NCI-H226 (cell line): ENCODE data around the gene ERCC6L2.

Source experiments
- DNase-seq: peaks from one replicate; pipeline ENCODE4 v3.0.0-alpha.2; 2015

The ERCC6L2 gene

DNA sequence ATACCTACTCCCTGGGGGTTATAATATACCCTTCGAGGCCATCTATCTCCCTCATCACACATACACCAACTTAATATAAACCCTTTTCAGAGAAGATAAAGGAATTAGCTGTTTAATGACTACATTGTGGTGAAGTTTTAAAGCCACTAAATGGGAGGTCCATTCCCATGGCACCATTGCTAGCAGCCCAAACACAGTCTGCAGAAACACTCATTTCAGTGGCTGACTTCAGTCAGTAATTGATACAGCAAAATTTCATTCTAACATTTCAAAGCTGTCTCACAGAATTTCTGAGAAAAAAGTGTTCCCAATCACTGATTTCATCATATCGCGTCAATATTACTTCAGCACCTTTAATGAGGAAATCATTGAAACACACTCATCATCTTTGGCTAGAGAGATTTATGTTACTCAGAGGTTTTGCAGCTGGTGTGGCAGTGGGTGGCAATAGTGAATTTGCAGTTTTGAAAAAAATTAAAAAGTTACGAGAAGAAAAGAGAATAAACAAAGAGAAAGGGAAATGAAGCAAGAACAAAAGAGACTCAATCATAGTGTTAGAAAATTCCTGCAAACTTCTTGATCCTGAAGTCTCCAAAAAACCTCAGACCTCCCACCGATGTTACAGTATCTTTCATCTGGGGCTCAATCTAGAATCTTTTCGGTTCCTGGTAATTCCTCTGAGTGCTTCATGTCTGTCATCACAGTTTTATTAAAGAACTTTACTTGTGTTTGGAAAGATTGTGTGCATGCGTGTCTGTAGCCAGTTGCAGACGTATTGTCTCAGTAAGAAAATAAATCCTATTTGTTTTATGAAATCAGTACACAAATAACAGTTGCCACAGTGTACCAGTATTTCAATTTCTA lies 105.0 kb downstream of the ERCC6L2 start:
- DNase-seq = no peak

DNA sequence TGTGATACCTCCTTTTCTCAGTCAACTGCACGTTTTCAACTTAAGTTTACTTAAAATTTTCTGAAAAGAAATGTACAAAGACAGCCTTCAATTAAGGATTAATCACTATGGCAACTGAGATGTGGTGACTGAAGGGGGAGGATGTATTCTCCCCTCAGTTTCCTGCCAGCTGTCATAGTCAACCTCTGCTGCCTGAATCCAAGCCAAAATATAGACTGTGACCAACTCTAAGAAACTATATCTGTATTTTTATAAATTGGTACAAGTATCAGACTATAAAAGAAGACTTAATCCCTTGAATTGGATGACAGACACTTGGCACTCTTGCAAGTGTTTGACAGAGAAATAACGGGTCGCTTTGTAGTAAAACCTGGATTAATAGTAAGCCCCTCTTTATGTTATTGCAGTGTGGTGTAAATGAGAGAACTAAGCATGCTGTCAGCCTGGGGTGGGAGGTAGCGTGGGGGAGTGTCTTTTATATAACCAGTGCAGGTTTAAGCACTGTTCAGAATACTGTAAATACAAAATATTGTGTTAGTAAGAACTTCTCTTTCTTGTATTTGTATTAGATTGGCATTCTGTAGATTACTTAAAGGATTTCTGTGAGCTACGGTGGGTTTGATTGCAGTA lies 106.4 kb downstream of the ERCC6L2 start:
- no peak for DNase-seq

DNA sequence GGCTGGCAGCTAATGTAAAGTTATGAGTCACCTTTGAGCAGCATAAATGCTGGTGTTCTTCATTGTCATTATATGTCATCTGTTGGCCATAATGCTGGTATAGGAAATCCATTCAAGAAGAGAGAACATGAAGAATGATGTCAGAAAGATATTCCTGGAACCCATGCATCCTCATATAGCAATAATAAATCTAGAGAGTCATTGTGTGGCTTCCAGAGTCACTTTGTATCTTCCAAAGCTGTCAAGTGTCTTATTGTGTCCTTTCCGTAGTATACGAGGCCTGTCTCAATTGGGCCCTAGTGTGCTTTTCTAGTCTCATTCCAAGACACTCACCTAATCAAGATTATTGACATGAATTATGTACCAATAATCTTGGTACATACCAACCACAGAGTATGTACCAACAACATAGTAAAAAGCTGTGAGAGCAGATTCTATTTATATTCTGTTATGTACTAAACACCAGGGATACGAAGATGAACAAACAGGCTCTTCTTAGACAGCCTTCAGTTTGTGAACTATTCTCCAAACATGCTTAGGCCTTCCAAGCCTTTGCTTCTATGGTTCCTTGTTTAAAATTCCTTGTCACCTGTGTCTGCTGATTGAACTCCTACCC lies 110.1 kb downstream of the ERCC6L2 start:
- no peak for DNase-seq

DNA sequence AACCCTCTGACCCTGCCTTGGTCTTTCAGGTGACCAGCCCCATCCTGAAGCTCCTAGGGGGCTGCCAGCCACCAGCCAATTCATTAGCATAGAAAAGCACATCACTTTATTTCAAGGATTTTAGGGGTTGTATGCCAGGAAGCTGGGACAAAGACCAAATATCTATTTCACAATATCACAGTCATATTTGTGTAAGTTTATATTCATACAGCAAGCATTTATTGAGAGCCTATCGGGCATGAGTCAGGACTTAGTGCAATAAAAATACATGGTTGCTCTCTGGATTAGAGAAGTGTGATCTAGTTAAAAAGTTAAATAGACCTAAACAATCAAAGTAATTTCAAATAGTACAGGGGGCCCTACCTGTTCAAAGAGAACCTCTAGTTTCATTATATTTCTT lies 113.8 kb downstream of the ERCC6L2 start:
- no peak for DNase-seq

DNA sequence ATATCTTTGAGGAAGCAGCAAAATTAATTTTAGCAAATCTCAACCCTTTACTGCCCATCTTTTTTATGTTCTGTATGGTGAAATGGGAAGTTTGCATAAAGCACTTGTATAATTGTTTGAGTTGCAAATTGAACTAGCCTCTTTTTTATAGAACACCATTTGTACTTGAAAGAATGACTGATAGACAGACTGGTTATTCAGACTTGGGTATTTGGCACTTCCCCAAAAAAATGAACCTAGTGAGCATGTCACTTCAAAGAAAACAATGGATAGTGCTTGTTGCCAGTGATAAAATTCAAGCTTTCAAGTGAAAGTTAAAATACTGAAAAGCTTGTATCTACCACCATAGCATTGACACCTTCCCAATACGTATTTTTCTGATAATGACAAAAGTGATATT lies 115.8 kb downstream of the ERCC6L2 start:
- no peak for DNase-seq

DNA sequence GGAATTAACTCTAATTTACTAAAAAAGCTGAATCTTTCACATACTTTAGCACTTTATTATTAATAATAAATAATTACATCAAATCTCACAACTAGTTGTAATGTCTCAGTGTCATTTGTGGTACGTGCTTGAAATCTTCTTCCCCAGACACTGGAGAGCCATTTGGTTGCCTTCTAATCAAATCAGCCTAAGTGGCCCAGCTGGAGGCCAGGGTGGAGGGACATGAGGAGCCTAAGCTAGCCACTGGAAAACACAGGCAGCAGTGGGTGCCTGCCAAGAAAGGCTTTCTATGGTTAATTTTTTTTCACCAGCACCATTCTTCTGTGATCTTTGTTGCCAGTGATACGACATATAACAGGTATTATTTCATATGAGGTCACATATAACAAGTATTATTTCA lies 117.0 kb downstream of the ERCC6L2 start:
- no peak for DNase-seq

DNA sequence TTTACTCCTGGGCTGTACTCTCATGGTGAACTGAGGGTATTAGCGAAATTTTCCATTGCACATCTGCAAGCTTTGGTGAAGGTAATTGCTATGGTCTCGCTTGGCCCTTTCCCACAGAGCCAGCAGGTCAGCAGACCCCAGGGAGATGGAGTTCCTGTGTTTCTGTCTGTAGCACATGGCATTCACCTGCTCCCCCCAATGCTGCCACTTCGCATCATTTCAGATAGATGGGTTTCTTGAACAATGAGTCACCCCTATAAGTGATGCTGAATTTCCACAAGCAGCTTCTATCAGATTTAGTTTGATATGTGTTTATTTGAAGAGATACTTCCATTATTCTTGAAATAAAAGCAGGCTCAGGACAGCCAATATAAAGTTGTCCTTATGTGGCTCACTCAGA lies 117.8 kb downstream of the ERCC6L2 start:
- DNase-seq = no peak

DNA sequence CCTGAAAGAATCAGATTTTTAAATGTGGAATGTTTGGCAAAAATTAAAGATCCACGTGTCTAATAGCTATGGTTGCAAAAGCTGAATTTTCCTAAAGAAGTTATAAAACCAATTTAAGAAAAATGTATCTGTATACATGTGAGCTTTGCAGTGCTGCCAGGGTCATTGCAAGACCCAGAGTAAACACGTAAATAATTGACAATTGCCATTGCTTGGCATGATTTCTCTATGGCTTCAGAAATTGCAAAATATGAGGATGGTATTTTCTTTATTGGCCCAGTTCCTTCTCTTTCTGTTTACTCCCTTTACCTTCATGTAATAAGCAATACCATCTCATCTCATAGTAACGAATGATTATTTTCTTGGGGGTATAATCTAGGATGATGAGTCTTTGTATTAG lies 123.9 kb downstream of the ERCC6L2 start:
- DNase-seq = no peak

DNA sequence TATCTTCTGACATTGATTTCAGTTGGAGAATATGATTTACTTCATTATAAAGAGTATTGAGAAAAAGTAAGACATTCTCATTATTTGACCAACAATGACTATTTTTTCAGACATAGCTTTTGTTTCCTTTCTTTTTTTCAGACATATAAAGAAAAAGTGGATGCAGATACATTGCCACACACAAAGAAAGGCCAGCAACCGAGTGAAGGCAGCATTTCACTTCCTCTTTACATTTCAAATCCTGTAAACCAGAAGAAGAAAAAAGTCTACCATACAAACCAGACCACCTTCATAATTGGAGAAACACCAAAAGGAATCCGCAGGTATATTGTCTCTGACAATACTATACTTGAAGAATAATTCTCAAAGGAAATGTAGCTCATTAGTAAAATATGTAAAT lies 128.9 kb downstream of the ERCC6L2 start:
- DNase-seq = no peak

DNA sequence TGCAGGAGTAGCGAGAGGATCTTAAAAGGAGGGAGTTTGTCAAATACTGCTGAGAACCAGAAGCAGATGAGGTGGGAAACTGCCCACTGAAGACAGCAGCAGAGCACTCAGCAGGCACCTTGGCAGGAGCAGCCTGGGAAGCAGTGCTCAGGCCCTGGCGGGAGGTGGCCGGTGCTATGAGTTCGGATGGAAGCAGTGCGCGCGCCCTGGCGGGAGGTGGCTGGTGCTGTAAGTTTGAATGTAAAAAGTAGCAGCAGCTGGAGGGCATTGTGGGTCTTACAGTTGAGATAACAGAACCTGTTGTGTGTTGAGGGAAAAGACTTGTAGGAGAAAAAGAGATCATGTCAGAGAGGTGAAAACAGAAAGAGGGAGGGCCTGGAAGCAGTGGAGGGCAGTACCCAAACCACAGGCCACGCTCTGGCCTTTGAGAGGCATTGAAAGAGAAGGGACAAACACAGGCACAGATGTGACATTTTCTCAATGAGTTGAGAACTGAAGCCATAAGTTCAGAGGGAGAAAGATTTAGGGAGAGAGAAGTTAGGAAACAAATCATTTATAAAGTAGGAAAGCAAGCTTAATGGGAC lies 130.9 kb downstream of the ERCC6L2 start:
- no peak for DNase-seq

DNA sequence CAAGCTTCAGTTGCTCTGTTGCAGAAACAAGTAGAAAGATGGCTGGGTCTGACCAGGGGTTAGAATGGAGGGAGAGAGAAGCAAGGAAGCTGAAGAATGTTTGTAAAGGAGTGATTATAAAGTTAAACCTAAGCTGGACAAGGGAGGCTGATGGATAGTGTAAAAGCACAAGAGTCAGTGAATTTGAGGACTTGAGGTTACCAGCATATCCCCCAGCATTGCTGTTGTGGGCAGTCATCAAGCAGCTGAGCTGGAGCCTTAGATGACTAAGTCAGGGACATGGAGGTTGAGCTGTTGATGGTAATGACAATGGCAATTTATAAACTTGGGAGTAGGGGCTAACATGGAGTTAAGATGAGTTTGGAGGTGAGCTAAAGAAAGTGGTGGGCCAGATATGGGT lies 131.5 kb downstream of the ERCC6L2 start:
- no peak for DNase-seq

DNA sequence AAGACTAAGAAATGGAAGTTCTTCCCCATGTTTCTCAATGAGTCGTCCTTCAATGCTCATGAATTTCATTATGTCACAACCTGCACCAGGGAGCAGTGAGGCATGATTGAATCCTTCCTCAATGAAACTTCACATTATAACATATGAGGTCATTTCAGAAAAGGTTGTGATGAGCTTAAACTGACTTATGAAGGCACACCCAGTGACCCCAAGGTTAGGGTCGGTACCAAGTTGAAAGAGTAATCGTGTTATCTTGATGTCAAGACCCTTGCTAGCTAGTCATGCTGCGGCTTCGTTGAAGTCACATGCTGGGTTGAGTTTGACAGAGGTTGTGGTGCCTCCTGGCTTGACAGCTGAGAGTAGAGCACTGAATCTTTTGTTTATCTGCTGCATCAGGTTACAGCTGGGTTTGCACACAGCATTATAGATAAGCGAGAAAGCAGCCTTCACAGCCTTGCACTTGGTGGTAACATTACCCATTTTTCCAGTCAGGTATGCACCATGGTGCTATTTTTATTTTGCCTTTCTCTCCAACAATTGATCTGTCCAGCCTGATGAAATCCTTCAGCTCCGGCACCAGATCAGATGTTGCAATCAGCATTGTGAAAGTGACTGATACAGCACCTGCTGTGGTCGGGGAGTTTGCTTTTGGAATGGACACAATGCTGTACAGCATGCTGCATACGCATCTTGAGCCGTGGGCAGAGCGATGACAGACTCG lies 133.2 kb downstream of the ERCC6L2 start:
- DNase-seq = no peak

DNA sequence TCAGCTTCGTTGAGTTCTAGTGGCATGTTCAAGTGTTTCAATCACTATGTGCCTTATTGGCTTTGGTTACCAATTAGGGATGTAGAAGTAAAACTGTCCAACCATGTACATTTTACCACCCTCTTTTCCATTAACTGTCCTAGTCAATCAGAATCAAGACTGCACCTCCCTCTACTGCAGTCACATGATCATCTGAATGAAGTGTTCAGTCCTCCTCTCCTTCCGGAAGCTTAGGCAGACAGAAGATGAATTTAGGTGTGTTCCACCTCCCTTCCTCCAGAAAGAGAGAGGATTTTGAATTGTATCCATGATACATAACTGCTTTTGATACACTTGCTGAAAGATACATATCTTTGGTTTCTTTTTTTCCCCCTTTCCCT lies 133.7 kb downstream of the ERCC6L2 start:
- DNase-seq = no peak

DNA sequence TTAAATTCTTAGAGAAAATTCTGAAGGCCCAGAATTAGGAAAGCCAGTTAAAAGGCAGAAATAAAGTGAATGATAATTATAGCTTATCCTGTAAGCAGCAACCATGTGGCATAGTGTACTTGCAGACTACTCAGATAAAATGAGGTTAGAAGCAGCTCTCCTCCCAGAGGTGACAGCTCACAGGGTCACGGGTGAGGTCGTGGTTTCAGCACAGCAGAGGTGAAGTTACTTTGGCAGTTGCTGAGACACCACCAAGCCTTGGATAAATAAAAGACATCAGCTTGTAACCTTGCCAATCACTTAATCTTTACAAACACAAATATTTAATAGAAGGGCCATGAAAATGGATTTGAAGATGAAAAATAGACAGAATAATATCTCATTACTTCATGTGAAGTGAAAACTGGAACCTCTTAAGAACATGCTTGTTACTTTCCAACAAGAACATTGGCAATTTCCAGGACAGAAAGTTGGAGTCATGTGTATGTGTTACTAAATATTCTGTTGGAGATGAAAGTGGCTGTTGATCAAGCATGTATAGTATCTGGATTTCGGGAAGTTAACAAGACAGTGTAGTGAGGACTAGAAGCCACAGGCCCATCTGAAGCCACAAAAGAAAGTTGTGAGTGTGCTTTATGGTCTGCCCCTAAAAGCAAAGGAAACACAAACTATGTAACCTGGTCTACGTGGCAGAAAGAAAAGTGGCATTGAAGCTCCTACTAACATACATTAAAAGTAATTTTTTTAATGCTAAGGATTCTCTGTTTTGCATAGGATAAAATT lies 134.4 kb downstream of the ERCC6L2 start:
- no peak for DNase-seq

DNA sequence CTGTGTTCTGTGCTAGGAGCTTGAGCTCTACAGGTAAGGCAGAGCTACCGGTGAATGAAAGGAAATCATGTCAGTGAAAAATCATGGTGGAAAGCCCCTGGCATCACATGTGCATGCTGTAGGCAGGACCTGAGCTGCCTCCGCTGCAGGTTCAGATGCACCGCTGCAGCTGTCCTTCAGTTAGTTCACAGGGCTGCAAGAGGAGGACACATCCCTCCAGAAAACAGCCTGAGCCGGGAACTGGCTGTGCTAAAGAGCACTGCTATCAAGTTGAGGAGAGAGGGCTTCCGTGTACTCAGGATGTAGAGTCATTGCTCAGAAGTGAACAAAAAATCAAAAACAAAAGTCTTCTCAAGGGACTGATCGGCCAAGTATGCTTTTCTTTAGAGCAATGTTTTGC lies 138.6 kb downstream of the ERCC6L2 start:
- no peak for DNase-seq

DNA sequence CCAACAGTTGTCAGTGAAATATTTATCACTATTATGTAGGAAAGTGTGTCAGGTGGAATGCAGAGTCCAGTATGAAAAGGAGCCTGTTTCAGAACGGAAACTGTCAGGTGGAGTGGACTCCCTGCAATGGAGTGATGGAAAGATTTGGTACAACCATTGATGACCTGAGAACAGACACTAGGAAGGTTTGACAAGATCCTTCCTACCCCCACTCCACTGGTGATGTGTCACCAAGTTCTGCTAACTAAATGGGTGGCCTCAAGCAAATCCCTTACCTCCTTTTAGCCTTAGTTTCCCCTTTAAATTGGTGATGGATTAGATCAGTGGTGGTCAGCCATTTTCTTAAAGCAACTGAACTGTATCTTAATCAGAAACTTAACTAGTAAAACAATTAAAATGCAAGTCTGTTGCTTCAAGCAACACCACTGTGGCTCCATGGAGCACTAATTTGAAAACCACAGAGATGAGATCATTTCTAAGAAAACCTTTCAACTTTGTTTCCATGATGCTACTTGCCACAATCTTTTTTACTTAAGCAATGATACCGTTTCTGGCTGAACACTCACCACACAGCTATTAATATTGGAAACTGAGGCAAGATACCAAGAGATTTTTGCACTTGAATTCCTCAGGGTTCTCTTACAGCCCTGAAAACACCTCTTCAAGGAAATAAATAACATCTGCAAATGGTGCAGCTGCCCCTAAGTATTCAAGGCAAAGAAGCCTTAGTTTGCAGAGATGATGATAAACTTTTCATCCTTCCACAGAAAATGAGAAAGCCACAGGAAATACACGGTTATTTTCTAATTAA lies 140.6 kb downstream of the ERCC6L2 start:
- DNase-seq = no peak
